Stimulated activated CD8-positive, alpha-beta memory T cell treated with anti-CD3 and anti-CD28 coated beads, Interleukin-12 subunit alpha, Interleukin-12 subunit beta, amount 100 ng/mL, for 1 hour (primary cell): ENCODE measurements around the gene SASH3.

Experiments
- DNase-seq: peaks from one replicate; pipeline ENCODE4 v3.0.0-alpha.2; 2020; ENCODE audit warnings: low read depth

The SASH3 gene

GRCh38 chrX:129808829-129809796 is 29.4 kb downstream of the SASH3 start:
- DNase-seq: no peak

DNA sequence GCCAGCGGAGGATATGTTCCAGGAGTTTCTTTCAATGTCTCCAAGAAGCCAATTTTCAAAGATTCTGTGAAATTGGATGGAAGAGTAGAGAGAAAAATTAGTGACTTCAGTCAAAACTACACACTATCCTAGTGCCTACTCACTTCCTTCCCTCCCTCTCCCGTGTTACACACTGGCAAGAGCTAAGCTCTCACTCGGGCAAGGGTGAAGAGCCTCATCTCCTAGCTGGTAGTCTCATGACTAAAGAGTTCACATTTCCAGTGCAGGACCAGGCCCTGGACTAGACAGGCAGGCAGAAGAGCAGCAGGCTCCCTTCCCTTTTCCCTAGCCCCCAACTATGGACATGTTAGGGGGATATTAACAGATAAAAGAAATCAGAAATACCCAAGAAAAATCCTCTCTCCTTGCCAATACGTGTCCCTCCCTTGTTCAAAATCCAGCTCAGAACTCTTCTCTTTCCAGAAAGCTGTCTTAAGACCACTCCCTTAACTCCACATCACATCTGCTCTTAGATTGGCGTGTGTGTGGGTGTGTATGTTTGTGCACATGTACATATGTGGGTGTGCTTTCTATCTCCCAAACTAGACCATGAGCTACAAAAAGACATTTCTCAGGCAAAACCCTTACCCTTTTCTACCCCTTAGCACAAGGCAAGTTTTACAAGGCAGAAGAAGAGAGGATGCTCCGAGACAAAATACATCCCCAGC is 34.1 kb downstream of the SASH3 start:
- no peak for DNase-seq

GRCh38 chrX:129818123-129818522 is 38.4 kb downstream of the SASH3 start:
- DNase-seq: no peak

DNA sequence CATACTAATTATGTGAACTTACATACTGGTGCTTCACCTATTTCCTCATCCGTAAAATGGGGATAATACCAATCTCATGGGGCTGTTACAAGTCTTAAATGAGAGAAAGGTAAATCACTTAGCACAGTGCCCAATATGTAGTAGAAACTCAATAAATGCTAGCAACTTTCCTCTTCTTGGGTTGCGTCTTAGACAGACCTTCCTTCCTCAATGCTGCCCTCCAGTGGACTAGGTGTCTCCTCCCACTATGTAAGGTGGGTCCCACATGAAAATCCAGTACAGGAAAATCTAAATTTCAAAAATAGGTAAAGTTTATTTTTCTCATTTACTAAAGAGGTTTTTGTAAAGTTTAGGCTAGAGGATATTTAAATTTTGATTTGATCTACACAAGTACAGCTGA is 43.4 kb downstream of the SASH3 start:
- peak; percentile 39 for DNase-seq

DNA sequence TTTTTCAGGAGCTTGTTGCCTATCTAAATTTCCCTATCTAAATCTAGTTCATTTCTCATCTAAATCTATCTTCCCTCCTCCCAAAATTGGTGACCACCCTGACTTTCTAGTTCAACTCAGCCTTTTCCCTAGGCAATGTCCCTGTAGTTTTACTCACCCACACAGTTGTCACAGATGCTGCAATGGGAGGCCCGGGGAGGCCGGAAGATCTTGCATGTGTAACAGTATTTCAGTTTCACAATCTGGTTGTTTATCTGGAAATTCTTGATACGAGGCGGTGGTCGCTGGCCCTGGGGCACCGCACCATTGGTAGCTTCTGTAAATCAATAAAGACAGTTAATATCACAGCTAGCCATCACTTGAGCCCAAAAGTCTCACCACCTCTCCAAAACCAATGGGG is 43.8 kb downstream of the SASH3 start:
- DNase-seq: no peak

DNA sequence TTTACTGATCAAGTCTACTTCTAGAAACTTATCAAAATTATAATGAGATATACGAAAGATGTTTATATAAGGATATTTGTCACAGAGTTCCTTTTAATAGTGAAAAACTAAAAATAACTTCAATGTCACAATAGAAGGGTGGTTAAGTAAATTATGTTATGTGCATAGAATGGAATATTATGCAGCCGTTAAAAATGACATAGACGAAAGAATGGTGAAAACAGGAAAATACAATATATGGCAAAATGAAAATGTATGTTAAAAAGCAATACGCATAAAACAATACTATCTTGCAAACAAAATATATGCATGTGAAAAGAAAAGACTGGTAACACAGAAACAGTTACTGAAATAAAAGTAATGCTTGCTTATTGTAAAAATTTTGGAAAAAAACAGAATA is 44.9 kb downstream of the SASH3 start:
- DNase-seq: no peak

DNA sequence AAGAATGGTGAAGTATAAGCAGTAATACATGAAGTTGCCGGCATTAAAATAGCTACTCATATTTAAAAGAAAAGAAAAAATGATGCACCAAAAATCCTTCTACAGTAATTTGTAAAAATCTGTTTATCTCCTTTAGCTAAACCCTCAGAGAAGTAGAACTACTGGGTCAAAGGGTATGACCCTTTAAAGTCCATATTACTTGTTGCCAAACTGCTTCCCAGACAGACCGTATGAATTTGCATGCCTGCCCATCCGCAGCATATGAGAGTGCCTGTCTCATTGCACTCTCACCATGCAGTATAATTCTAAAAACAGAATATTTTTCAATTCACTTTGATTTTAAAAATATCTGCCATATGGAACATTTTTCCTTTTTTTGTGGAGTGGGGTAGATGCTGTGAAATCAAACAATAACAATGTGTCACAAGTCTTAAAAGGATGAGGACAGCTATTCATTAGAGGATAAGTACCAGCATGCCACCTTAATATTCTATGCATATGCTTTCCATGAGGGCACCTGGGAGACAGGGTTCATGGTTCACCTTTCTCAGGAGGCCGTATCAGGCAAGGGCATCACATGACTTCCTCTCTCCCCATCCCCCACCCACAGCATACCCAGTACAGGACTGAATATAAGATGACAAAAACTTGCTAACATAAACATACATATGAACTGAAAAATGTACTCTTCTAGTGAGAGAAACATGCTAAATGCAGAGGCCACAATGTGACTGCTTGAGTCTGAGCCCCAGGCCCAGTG is 46.2 kb downstream of the SASH3 start:
- no peak for DNase-seq

DNA sequence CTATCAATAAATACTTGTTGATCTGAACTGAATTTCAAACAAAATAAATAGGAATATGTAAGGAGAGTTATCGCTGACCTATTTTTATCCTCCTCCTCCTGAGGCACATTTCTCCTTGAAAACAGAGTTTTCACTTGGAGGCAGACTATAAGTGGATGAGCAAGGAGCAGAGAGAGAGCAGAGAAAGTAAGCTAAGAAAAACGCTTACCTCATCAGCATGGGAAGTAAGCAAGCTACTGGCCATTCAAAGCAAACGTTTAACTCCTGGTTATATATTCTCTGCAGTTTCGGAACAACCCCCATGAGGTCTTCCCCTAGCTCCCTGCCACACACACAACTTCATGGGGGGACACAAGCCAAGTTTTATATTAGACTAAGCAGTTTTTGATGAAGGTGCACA is 50.7 kb downstream of the SASH3 start:
- DNase-seq: no peak

DNA sequence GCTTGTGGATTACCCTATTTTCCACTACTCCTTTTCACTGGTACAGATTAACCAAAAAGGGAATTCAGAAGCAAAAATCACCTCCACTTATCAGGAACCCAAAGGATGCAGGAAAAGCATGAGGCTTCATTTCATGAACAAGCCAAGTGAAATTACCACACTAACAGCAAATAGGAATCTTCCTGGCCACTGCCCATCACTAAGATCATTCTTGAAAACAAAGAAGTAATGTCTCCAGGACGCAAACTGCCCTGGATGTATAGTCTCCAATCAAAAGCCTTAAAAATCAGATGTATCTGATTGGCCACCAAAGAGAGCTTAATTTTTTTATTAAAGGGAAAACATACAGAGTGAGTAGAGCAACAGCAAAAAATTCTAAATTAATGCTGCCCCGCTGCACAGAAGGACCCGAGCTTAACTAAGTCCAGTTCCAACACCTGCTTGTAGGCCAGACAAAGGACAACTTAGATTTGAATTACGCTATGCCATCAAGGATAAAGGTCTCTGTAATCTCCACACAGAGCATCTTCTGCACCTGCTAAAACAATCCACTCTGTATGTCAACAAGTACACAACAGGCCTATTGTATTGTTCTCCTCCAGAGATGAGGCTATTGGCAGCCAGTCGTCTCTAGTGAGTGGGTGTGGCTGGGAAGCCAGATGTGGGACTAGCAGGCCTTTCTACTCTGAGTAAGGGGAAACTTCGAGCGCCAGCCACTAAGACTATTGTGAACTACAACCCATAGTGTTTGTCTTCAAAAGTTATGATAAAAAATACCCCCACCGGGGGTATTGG is 51.5 kb downstream of the SASH3 start:
- DNase-seq: no peak

DNA sequence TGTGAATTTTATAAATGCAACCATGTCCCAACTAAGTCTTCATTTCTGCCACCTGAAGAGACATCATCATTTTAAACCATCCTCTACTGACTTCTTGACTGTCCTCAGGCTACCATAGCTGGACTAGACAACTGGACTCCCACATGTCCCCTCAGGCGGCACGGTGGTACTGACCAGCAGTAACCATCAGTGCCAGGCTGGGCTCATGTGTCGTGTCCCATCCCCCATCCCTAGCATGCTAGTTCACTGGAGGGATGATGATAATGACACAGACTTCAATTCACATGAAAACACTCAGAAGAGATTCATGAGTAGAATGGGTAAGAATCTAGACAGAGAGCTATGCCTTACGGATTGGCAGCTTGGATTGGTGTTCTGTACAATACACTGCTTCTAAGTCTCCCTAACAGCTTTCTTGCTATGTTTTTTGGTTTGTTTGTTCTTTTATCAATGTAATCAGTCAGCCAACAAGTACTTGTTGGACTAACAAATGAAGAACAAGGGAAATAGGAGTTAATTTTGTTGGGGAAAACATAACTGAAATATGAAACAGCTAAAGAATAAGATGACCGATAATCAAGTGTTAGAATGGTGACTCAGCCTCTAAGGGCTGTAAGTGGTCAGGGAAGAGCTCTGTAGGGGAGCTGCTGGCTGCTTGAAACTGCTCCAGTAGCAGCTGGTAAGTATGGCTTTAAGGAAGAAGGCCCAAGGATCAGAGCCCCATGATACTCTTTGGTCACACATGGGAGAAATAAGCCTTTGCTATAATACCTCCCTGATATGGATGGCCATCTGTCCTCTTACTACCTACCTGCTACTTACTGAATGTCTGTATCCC is 53.6 kb downstream of the SASH3 start:
- DNase-seq: no peak

GRCh38 chrX:129836827-129837226 is 57.1 kb downstream of the SASH3 start:
- DNase-seq: no peak

- no peak for DNase-seq
Observed at GRCh38 chrX:129840344-129840743, 60.6 kb downstream of the SASH3 start.

GRCh38 chrX:129842510-129843208 is 62.9 kb downstream of the SASH3 start:
- no peak for DNase-seq

DNA sequence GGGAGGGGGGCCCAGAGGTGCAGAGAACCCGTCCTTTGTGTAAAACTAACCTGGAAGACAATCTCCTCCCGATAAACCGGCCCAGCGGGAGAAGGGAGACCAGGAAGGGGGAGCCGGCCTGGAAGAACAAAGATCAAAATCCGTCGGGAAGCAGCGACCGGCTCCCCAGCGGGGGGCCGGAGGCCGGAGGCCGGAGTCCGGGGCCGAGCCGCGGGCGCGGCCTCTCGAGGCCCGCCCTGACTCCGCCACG is 63.4 kb downstream of the SASH3 start:
- DNase-seq: no peak

- peak; percentile 68 for DNase-seq
Observed at GRCh38 chrX:129843459-129844306, 63.9 kb downstream of the SASH3 start, which contains the start of gene ZDHHC9. TSS of gene ZDHHC9 (minus strand) at chrX:129843886. CDS start at chrX:129841945, 1,941 bp downstream.
